Activated CD8-positive, alpha-beta T cell treated with anti-CD3 and anti-CD28 coated beads, Interleukin-2, amount 10 ng/mL, durations not matched to agents 7 days and 5 days (primary cell): ENCODE data around the gene NES. TPM values are rescaled to one million over a fixed set of nuclear protein-coding genes. Genes with fewer than 3 reads are reported as not detected.

ENCODE experiments used
- ATAC-seq: fragments of 150-1000 bp; cut with Tn5 transposase; one replicate; pipeline ENCODE4 v1.10.0; 2021; ENCODE audit warnings: moderate library complexity
- CTCF ChIA-PET: fragments of 350-600 bp; sonication (Branson Sonifier 250); formaldehyde crosslinking; loops from one replicate; lab custom pipeline; 2021; ENCODE audit warnings: antibody characterized with exemption; lab: Charles Lee
- POLR2A ChIA-PET: fragments of 350-600 bp; sonication (Branson Sonifier 250); formaldehyde crosslinking; loops from one replicate; lab custom pipeline; 2021; ENCODE audit warnings: antibody characterized with exemption; lab: Charles Lee
- DNase-seq: peaks from one replicate; pipeline ENCODE4 v3.0.0-alpha.2; 2020
- H3K27ac Mint-ChIP-seq: one replicate; pipeline ENCODE4 v1.8.0; 2021; ENCODE audit warnings: mild to moderate bottlenecking, mixed read lengths
- H3K27me3 Mint-ChIP-seq: one replicate; pipeline ENCODE4 v1.8.0; 2021; ENCODE audit warnings: low read depth, mixed read lengths
- H3K36me3 Mint-ChIP-seq: one replicate; pipeline ENCODE4 v1.8.0; 2021; ENCODE audit warnings: low read depth, mixed read lengths
- H3K4me1 Mint-ChIP-seq: one replicate; pipeline ENCODE4 v1.8.0; 2021; ENCODE audit warnings: low read depth, mixed read lengths
- H3K4me3 Mint-ChIP-seq: one replicate; pipeline ENCODE4 v1.8.0; 2021; ENCODE audit warnings: mild to moderate bottlenecking, mixed read lengths
- H3K9me3 Mint-ChIP-seq: one replicate; pipeline ENCODE4 v1.8.0; 2022; ENCODE audit warnings: mixed read lengths; ENCODE audit not compliant: insufficient read depth
- total RNA-seq, 2 experiments: library from RNA; stranded (reverse); gene quantifications; one replicate each; pipeline ENCODE4 v1.2.3, GENCODE V29; 2021

NES gene
- total RNA-seq, 2 experiments from 2014 or later = not detected

DNA sequence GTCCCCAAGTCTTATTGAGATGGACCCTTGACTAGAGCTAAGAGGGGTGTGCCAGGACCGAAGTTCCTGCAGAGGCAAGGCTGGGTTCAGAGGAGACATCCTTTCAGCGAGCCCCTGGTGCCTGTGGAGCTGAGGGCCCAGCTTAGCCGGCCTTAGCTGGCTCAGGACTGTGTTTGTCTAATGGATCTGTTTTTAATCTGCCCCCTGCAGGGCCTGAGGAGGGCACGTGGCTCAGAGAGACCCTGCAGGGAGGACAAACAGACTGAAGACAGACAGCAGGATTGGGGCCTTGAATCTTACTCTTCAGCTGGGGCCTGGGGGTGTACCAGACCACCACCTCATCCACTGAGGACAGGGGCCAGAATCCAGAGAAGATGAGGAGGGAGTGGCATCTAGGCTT, 26.5 kb upstream of the NES start:
- POLR2A ChIA-PET = no interaction called here
- Mint-ChIP-seq H3K9me3 (no peaks in the 10 kb centered on the region), H3K27ac (no peak overlapping the region), H3K4me1 (peaks cover 37% of the 10 kb centered on the region), H3K4me3 (no peak overlapping the region), H3K27me3 (peaks cover 38% of the 10 kb centered on the region), H3K36me3 (peaks cover 3% of the 10 kb centered on the region)
- CTCF ChIA-PET = interaction anchor here (0.9 to 17.4 kb wide), 3 partner anchors 14 to 188 kb away, joined by 3 to 311 read pairs (median 19); no protein-coding TSS in a partner anchor
- DNase-seq = no peak
- no peak for ATAC-seq

- Mint-ChIP-seq H3K4me3 (no peak overlapping the region), H3K9me3 (no peaks in the 10 kb centered on the region), H3K4me1 (peaks cover 37% of the 10 kb centered on the region), H3K27ac (no peak overlapping the region), H3K27me3 (peaks cover 38% of the 10 kb centered on the region), H3K36me3 (peaks cover 3% of the 10 kb centered on the region)
- CTCF ChIA-PET = interaction anchor here (0.9 to 17.4 kb wide), 6 partner anchors 14 to 188 kb away, joined by 3 to 311 read pairs (median 3); no protein-coding TSS in a partner anchor
- POLR2A ChIA-PET = no interaction called here
- ATAC-seq (no peak), DNase-seq (no peak)
Measured at GRCh38 chr1:156703336-156703735, 26.1 kb upstream of the NES start.

GRCh38 chr1:156700736-156701531, 23.7 kb upstream of the NES start:
- CTCF ChIA-PET = interaction anchor here (0.7 to 17.4 kb wide), 6 partner anchors 11 to 189 kb away, joined by 3 to 311 read pairs (median 4); partner anchors contain the start of genes ISG20L2 and METTL25B
- Mint-ChIP-seq H3K4me3 (no peak overlapping the region), H3K36me3 (peaks cover 3% of the 10 kb centered on the region), H3K4me1 (peaks cover 24% of the 10 kb centered on the region), H3K27ac (no peak overlapping the region), H3K27me3 (peaks cover 27% of the 10 kb centered on the region), H3K9me3 (no peaks in the 10 kb centered on the region)
- ATAC-seq = peak; percentile 80
- peak; percentile 56 for DNase-seq
- POLR2A ChIA-PET = interaction anchor here (0.6 to 1.4 kb wide), 2 partner anchors 11 to 27 kb away, joined by 3 to 5 read pairs; no protein-coding TSS in a partner anchor

DNA sequence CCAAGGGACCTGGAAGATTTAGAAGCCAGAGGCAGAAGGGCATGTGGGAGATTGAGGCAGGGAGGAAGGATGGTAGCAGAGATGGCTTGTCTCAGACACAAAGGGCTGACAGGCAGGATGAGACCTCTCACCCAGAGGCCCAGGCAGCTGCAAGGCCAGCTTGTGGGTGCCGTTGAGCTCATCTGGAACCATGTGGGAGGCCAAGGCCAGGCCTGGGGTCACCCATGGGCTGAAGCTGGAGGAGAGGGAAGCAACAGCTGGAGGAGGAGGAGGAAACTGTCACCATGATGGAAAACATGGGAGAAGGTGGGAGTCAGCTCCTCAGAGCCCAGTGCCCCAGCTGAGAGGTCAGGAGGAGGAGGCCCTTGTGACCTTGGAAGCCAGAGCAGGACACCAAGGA, 21.8 kb upstream of the NES start:
- peaks cover 19% of the 10 kb centered on the region for H3K27me3 Mint-ChIP-seq
- ATAC-seq (no peak), DNase-seq (no peak)
- H3K4me1 Mint-ChIP-seq = peaks cover 13% of the 10 kb centered on the region
- H3K36me3 Mint-ChIP-seq = peaks cover 3% of the 10 kb centered on the region
- H3K9me3 Mint-ChIP-seq = no peaks in the 10 kb centered on the region
- ChIA-PET CTCF (interaction anchor here (1.0 to 17.4 kb wide), 3 partner anchors 9 to 27 kb away, joined by 3 to 311 read pairs (median 19); no protein-coding TSS in a partner anchor), POLR2A (no interaction called here)
- no peak overlapping the region for H3K27ac Mint-ChIP-seq
- H3K4me3 Mint-ChIP-seq = no peak overlapping the region

GRCh38 chr1:156697481-156697880, 20.3 kb upstream of the NES start:
- H3K27me3 Mint-ChIP-seq = peaks cover 21% of the 10 kb centered on the region
- POLR2A ChIA-PET = no interaction called here
- peaks cover 3% of the 10 kb centered on the region for H3K36me3 Mint-ChIP-seq
- ATAC-seq = no peak
- peaks cover 24% of the 10 kb centered on the region for H3K4me1 Mint-ChIP-seq
- no peaks in the 10 kb centered on the region for H3K9me3 Mint-ChIP-seq
- no peak for DNase-seq
- CTCF ChIA-PET = interaction anchor here (0.9 to 17.4 kb wide), 7 partner anchors 8 to 193 kb away, joined by 3 to 311 read pairs (median 3); no protein-coding TSS in a partner anchor
- H3K4me3 Mint-ChIP-seq = no peak overlapping the region
- H3K27ac Mint-ChIP-seq = no peak overlapping the region

DNA sequence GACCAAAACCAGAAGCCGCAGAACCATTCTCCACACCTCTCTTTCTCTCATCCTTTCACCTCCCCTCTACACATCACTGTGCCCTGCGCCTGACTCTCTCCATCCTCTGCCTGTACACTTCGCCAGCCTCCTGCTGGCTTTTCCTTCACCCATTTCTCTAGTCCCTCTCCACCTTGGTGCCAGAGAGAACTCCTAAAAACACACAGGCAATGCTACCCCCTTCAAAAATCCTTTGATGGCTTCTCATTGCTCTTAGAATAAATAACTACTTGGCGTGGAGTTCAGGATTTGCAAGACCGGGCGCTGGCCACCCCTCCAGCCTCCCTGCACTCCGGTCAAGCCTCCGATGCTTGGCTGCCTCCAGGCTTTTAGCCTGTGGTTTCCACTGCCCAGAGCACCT, 19.5 kb upstream of the NES start:
- ChIA-PET POLR2A (no interaction called here), CTCF (interaction anchor here (0.9 to 4.1 kb wide), 4 partner anchors 29 to 194 kb away, joined by 3 to 19 read pairs (median 3); no protein-coding TSS in a partner anchor)
- H3K4me1 Mint-ChIP-seq = peaks cover 31% of the 10 kb centered on the region
- DNase-seq = no peak
- H3K27me3 Mint-ChIP-seq = peaks cover 29% of the 10 kb centered on the region
- H3K27ac Mint-ChIP-seq = no peak overlapping the region
- ATAC-seq = no peak
- no peak overlapping the region for H3K4me3 Mint-ChIP-seq
- H3K9me3 Mint-ChIP-seq = no peaks in the 10 kb centered on the region
- peaks cover 3% of the 10 kb centered on the region for H3K36me3 Mint-ChIP-seq

- Mint-ChIP-seq H3K9me3 (no peaks in the 10 kb centered on the region), H3K36me3 (peaks cover 3% of the 10 kb centered on the region), H3K27me3 (peaks cover 47% of the 10 kb centered on the region), H3K27ac (no peak overlapping the region), H3K4me3 (no peak overlapping the region), H3K4me1 (peaks cover 25% of the 10 kb centered on the region)
- DNase-seq (no peak), ATAC-seq (no peak)
- ChIA-PET CTCF (interaction anchor here (11.7 to 19.7 kb wide), 2 partner anchors 11 to 31 kb away, joined by 311 to 543 read pairs; partner anchors contain the start of genes CRABP2, ISG20L2 and METTL25B), POLR2A (no interaction called here)
Measured at GRCh38 chr1:156694690-156694962, 17.4 kb upstream of the NES start.

DNA sequence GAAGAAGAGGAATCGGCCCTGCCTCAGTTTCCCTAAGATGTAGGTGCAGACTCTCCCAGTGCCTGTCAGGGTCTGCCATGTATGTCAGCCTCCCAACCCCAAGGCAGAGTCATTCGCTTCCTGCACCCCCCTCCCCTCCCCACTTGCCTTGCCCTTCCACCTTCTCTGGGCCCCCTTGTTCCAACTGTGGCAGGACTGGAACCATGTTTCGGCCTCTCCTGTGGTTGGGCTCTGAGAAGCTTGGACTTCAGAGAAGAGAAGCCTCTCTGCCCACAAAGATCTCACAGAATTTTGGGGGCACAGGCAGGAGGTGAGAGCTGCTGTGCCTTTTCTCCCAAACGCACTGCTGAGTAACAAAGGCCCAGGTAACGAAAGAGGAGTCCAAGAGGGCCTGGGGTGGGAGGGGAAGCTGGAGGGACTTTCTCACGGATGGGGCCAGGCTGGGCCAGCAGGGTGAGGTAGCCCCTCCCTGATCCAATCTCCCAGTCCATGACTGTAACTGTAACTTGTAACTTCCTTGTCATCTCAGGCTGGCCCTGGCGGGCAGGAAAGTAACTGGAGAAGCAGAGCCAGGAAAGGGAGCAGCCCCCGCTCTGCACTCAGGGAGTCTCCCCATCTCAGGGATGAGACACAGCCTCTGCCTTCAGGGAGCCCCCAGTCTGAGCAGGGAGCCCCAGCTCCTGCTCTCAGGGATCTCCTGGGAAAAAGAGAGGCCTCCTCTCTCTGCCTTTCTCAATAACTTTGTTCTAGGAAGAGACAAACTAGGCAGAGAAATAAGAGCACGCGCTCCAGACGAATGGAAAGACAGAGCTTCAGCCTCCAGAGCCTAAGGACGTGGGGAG, 16.9 kb upstream of the NES start:
- POLR2A ChIA-PET = no interaction called here
- Mint-ChIP-seq H3K36me3 (peaks cover 3% of the 10 kb centered on the region), H3K27me3 (peaks cover 48% of the 10 kb centered on the region), H3K4me1 (peaks cover 29% of the 10 kb centered on the region), H3K4me3 (no peak overlapping the region), H3K9me3 (no peaks in the 10 kb centered on the region), H3K27ac (no peak overlapping the region)
- ATAC-seq (no peak), DNase-seq (no peak)
- CTCF ChIA-PET = interaction anchor here (1.3 to 19.7 kb wide), 3 partner anchors 10 to 31 kb away, joined by 7 to 543 read pairs (median 311); partner anchors contain the start of genes CRABP2, ISG20L2 and METTL25B

- ChIA-PET CTCF (interaction anchor here (1.3 to 19.7 kb wide), 4 partner anchors 9 to 32 kb away, joined by 7 to 543 read pairs (median 190); partner anchors contain the start of genes CRABP2, ISG20L2, METTL25B and NES), POLR2A (no interaction called here)
- ATAC-seq (no peak), DNase-seq (peak; percentile 47)
- Mint-ChIP-seq H3K4me3 (no peak overlapping the region), H3K36me3 (no peaks in the 10 kb centered on the region), H3K4me1 (peaks cover 29% of the 10 kb centered on the region), H3K9me3 (no peaks in the 10 kb centered on the region), H3K27ac (peak overlapping the region; percentile 15), H3K27me3 (peaks cover 53% of the 10 kb centered on the region)
Measured at GRCh38 chr1:156692925-156693847, 16.0 kb upstream of the NES start.

DNA sequence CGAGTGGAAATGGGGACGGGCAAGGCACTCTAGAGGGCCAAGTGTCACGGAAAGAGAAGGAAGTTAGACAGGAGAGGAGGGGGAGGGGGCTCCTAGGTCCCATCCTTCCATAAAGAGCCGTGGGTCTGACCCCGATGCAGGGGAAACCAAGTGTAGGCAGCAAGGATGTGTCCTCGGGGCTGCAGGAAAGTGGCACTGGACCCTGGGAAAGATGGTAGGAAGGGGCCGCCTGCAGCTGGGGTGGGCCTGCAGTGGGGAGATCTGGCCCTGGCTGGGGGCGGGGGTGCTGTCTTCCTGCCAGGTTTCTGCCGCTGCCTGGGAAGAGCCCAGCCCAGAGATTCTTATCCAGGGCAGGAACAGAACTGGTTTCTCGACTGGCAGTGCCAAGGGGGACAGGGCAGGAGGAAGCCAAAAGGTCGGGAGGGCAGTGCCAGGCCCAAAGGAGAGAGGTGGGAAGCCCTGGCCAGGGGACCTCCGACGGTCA, 15.3 kb upstream of the NES start:
- Mint-ChIP-seq H3K9me3 (no peaks in the 10 kb centered on the region), H3K4me1 (peaks cover 29% of the 10 kb centered on the region), H3K27me3 (peaks cover 53% of the 10 kb centered on the region), H3K4me3 (no peak overlapping the region), H3K27ac (no peak overlapping the region), H3K36me3 (no peaks in the 10 kb centered on the region)
- DNase-seq (no peak), ATAC-seq (no peak)
- ChIA-PET POLR2A (no interaction called here), CTCF (interaction anchor here (4.3 to 19.7 kb wide), 6 partner anchors 13 to 167 kb away, joined by 26 to 543 read pairs (median 102); partner anchors contain the start of genes CRABP2, INSRR, ISG20L2 and METTL25B)
